Measurements from ENCODE around the gene ZNF208. TPM values are rescaled to one million over a fixed set of nuclear protein-coding genes. Genes with fewer than 3 reads are reported as not detected.

Gene ZNF208
- total RNA-seq, 1 donor from 2014 or later: not detected

DNA sequence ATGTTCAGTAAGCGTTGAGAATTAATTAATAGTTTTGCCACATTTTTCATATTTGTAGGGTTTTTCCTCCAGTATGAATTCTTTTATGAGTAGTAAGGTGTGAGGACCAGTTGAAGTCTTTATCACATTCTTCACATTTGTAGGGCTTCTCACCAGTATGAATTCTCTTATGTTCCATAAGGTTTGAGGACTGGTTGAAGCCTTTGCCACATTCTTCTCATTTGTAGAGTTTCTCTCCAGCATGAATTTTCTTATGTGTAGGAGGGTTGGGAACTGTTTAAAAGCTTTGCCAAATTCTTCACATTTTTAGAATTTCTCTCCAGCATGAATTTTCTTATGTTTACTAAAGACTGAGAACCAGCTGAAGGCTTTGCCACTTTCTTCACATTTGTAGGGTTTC is 40.3 kb downstream of the ZNF208 start:
- no peaks in the 10 kb centered on the region for H3K27me3 Mint-ChIP-seq (ENCODE audit: unreplicated experiment)
- H3K4me3 Mint-ChIP-seq (ENCODE audit: unreplicated experiment): no peak overlapping the region
- H3K27ac Mint-ChIP-seq (ENCODE audit: unreplicated experiment): no peak overlapping the region
- DNase-seq: no peak
- no peaks in the 10 kb centered on the region for H3K36me3 Mint-ChIP-seq (ENCODE audit: unreplicated experiment)
- TF ChIP-seq, protein P1, sequence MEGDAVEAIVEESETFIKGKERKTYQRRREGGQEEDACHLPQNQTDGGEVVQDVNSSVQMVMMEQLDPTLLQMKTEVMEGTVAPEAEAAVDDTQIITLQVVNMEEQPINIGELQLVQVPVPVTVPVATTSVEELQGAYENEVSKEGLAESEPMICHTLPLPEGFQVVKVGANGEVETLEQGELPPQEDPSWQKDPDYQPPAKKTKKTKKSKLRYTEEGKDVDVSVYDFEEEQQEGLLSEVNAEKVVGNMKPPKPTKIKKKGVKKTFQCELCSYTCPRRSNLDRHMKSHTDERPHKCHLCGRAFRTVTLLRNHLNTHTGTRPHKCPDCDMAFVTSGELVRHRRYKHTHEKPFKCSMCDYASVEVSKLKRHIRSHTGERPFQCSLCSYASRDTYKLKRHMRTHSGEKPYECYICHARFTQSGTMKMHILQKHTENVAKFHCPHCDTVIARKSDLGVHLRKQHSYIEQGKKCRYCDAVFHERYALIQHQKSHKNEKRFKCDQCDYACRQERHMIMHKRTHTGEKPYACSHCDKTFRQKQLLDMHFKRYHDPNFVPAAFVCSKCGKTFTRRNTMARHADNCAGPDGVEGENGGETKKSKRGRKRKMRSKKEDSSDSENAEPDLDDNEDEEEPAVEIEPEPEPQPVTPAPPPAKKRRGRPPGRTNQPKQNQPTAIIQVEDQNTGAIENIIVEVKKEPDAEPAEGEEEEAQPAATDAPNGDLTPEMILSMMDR (IDR thresholded peaks at IDR 0.05; ENCODE audit: partially characterized antibody, unreplicated experiment): no peak
- peaks cover 10% of the 10 kb centered on the region for H3K9me3 Mint-ChIP-seq (ENCODE audit: unreplicated experiment)
- no peaks in the 10 kb centered on the region for H3K4me1 Mint-ChIP-seq (ENCODE audit: low read depth, unreplicated experiment)

DNA sequence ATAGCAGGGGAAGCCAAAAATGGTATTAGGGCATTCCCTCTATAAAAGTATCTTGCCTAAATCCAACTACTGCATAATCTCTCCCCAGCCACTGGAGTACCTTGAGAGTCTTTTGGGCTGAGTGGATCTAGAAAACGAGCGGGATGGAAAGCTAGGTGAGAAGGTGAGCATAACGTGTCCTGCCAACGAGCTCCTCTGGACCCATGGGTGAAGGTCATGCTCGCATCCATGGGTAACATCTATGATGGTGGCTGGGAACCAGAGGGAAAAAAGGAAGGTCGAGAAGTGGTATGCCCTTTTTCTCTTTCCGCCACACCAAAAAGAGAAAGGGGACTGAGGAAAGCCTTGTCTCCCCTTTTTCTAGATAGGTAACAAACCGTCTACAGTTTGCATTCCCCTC is 63.0 kb downstream of the ZNF208 start:
- TF ChIP-seq, protein P1 (IDR thresholded peaks at IDR 0.05; ENCODE audit: partially characterized antibody, unreplicated experiment): no peak
- no peaks in the 10 kb centered on the region for H3K27me3 Mint-ChIP-seq (ENCODE audit: unreplicated experiment)
- DNase-seq: no peak
- no peak overlapping the region for H3K27ac Mint-ChIP-seq (ENCODE audit: unreplicated experiment)
- peaks cover 6% of the 10 kb centered on the region for H3K9me3 Mint-ChIP-seq (ENCODE audit: unreplicated experiment)
- H3K36me3 Mint-ChIP-seq (ENCODE audit: unreplicated experiment): peaks cover 8% of the 10 kb centered on the region
- no peaks in the 10 kb centered on the region for H3K4me1 Mint-ChIP-seq (ENCODE audit: low read depth, unreplicated experiment)
- no peak overlapping the region for H3K4me3 Mint-ChIP-seq (ENCODE audit: unreplicated experiment)

DNA sequence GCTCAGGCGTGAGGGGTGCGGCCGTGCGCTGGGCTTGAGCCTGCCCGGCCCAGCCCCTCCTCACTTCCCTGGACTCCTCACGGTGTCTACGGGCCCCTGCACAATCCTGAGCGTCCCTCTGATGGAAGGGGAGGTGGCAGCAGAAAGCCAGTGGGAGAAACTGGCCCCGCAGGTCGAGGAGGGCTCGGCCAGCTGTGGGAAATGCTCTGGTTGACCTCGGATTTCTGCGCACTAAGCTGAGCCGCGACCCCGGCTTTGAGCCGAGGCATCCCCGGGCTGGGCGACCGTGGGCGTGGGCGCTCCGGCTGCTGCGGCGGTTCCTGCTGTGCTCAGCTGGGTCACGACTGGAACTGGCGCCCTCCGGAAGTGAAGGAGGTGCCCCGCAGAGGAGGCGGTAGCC is 70.1 kb downstream of the ZNF208 start:
- no peaks in the 10 kb centered on the region for H3K36me3 Mint-ChIP-seq (ENCODE audit: unreplicated experiment)
- peaks cover 3% of the 10 kb centered on the region for H3K9me3 Mint-ChIP-seq (ENCODE audit: unreplicated experiment)

DNA sequence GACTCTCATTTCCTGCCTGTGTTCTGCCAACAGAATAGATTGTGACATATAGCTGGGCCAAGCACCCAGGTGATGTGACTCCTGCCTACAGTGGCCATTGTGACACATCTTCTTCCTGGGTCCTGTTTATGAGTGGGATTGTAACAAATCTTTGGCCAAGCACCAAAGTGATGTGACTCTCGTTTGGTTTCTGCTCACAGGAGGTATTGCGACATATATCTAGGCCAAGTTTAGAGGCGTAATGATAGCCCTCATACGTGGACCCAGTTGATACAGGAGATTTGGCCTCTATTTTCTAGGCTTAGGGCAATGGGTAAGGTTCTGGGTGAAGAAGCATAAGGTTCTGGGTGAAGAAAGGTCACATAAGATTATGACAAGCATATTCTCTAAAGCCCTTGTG is 76.2 kb downstream of the ZNF208 start:
- Mint-ChIP-seq H3K27ac (ENCODE audit: unreplicated experiment) (no peak overlapping the region), H3K36me3 (ENCODE audit: unreplicated experiment) (peaks cover 2% of the 10 kb centered on the region), H3K4me1 (ENCODE audit: low read depth, unreplicated experiment) (no peaks in the 10 kb centered on the region), H3K27me3 (ENCODE audit: unreplicated experiment) (no peaks in the 10 kb centered on the region), H3K4me3 (ENCODE audit: unreplicated experiment) (no peak overlapping the region), H3K9me3 (ENCODE audit: unreplicated experiment) (peaks cover 6% of the 10 kb centered on the region)
- DNase-seq: no peak
- TF ChIP-seq, protein P1 (IDR thresholded peaks at IDR 0.05; ENCODE audit: partially characterized antibody, unreplicated experiment): no peak

More for the DNA sequence above, 70.1 kb downstream of the ZNF208 start:
- Mint-ChIP-seq H3K27me3 (ENCODE audit: unreplicated experiment) (no peaks in the 10 kb centered on the region), H3K27ac (ENCODE audit: unreplicated experiment) (no peak overlapping the region), H3K4me1 (ENCODE audit: low read depth, unreplicated experiment) (no peaks in the 10 kb centered on the region), H3K4me3 (ENCODE audit: unreplicated experiment) (no peak overlapping the region)
- TF ChIP-seq, protein P1 (IDR thresholded peaks at IDR 0.05; ENCODE audit: partially characterized antibody, unreplicated experiment): no peak
- no peak for DNase-seq

DNA sequence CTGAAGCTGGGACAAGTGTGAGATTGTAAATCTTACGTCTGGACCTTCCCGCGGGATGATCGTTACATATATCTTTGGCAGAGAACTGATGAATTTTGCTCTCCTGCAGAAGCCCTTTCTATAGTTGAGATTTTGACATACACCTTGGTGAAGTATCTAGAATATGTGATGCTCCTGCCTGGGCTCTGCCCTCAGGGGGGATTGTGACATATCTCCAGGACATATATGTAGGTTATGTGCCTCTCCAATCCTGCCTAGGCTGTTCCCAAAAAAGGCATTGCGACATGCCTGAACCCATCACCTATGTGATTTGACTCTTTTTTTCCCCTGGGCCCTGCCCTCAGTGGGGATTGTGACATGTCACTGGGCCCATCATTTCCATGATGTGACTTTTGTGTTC is 76.6 kb downstream of the ZNF208 start:
- Mint-ChIP-seq H3K4me1 (ENCODE audit: low read depth, unreplicated experiment) (no peaks in the 10 kb centered on the region), H3K4me3 (ENCODE audit: unreplicated experiment) (no peak overlapping the region), H3K27ac (ENCODE audit: unreplicated experiment) (no peak overlapping the region), H3K27me3 (ENCODE audit: unreplicated experiment) (no peaks in the 10 kb centered on the region), H3K36me3 (ENCODE audit: unreplicated experiment) (peaks cover 6% of the 10 kb centered on the region), H3K9me3 (ENCODE audit: unreplicated experiment) (peaks cover 6% of the 10 kb centered on the region)
- TF ChIP-seq, protein P1 (IDR thresholded peaks at IDR 0.05; ENCODE audit: partially characterized antibody, unreplicated experiment): no peak
- no peak for DNase-seq
